DMS79 treated with DMSO at 0.1 percent for 48 hours (cell line): Measurements from ENCODE around the gene MICAL2.

Experiments
- DNase-seq: peaks from one replicate; lab custom pipeline; 2025; lab: John Stamatoyannopoulos, UW

The MICAL2 gene

DNA sequence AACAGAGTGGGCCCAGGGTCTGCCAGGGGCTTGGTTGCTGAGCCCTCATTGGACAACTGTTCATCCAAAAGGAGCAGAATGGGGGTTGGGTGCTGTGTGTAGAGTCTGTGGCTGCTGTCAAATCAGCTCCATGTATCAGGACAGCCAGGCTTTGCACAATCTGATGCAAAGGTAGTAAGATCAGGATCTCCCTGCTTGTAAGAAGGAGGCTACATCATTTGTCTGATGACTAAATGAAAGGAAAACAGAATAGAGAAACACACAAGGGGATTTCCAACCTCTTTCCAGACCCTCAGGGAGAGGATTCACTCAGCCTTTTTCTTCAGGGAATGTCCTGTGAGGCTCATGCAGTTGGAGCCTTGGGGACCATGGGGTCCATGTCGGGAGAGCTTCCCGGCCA, 7.2 kb downstream of the MICAL2 start:
- DNase-seq = no peak

DNA sequence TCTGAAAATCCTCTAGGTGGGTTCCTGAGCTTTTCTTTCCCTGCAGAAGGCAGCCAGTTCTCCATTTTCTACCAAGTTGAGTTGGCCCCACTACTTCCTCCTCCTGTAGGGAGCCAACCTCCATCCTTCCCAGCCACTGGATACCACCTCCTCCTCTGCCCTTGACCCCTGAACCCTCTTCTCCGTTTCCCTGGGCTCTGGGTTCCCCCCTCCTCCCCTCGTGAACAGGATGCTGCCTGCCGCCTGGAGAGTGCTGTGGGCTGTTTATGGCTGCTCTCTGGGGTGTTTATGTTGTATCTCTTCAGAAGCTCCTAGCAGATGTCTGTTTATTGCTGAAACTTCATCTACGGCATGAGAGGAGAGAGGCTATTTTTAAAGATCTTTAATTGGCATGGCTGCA, 8.6 kb downstream of the MICAL2 start:
- DNase-seq = peak; percentile 66

DNA sequence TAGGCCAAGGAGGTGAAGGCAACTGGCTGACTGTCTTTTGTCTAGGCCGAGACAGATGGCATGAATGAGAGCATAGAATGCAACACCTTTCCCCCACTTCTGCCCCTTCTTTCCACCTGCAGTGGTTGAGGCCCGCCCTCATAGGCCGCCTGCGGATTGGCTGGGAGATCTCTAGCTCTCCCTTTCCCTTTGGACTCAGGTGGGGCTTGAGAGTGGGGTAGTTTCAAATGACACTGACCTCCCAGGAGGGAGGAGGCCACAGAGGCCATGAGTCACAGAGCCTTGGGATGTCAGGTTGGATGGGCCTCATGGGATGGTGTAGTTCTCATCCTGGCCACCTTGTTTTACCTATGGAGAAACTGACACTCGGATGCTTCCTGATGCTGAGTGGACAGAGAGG, 9.1 kb downstream of the MICAL2 start:
- peak; percentile 66 for DNase-seq

DNA sequence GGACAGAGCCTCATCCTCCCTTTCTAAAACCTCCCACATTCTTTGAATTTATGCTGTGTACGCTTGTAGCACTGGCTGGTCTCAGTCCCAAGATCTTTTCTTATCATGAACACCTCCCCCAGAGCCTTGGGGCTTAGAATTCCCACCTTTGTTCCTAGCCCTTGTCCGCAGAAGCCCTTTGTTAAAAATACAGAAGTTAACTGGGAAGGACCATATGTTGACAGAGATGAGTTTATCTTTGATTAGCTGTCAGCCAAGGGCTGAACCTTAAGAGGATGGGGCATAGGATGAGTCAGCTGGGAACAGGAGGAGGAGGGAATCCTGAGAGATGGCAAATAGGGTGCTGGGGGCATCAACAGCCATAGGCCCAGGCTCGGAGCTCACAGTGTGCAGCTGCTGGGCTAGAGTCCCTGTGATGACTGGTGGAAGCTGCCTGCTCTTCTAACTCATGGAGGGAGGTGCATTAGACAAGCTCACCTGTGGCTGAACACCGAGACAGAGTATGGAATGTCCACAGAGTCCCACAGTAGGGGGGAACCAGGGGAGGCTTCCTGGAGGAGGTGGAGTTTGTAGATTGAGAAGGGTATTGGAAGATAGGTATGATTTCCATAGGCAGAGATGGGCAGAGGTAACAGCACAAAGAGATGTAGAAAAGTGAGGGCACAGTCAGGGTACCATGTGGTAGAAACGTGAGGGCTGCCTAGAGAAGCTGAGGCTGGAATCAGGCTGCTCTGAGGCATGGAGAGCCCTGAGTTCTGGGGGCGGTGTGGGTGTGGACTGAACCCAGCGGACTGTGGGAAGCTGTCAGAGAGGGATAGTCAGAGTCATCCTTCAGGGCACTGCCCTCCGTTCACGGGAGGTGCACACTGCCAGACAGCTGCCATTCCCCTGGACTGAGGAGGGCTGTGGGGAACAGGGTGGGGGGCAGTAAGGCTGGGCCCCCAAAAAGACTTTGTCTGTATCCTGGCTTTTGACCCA, 9.9 kb downstream of the MICAL2 start:
- DNase-seq = no peak

DNA sequence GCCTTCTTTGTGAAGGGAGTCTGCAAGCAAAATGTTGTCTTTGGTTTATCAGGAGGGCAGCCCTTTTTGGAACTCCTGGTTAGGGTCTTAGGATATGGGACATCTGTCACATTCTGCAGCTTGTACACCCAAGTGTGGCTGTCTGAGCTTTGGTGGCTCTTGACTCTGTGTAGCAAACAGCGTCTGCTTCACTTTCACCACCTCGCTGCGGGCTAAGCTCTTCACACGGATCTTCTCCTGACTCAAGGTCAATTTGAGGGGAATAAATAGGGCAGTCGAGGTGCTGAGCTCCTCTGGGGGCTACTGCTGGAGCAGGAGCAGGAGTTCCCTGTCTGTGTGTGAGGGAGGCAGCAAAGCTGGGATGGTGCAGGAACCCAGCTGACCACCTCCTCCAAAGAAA, 10.6 kb downstream of the MICAL2 start:
- no peak for DNase-seq

DNA sequence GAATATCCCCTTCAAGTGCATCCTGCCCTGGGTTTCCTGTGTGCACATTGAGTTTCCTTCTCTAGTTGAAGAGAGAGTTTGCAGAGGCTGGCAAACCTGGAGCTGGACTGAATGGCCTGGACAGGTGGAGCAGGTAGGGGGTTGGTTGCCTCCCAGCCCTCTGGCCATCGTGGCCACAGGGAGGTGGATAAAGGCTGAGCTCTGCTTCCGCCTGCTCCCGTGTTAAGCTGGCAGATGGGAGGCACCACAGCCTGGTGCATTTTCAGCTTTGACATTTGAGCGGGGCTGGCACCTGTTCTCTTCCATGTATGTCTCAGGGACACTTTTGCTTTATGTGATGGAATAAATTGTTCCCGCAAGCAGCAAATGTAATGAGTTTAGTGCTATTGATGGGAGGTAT, 11.1 kb downstream of the MICAL2 start:
- DNase-seq = no peak

DNA sequence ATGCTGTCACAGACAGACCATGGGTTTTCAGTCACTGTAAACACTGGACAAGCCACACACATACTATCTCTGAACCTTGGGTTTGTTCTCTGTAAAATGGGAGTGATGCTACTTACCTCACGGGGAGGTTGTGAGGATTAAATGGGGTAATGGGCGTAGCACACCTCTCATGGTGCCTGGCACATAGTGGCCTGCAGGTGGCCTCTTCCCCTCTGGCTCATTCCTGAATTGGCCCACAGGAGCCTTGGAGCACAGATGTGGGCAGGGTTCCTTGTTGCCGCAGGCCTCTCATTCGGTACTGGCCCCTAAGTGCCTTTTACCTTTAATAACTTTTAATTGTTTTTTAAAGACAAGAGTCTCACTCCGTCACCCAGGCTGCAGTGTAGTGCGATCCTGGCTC, 11.7 kb downstream of the MICAL2 start:
- DNase-seq = no peak

DNA sequence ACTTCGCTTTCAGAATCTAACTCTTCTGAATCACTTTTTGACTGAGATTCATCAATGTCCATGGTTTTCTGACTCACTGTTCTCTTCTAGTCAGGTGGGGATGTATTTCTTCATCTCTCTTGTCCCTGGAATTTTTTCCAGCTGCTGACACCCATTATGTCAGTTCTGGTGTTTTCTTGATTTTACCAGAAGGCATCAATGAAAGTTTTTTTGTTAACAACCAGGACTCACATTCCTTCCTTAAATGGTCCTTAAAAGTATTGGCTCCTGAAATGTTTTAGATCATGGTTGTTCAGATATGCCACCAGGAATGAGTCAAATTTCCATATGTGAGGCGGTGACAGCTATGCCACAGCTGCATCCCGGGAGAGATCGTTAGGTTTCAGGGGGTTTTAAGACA, 12.9 kb downstream of the MICAL2 start:
- DNase-seq = no peak

DNA sequence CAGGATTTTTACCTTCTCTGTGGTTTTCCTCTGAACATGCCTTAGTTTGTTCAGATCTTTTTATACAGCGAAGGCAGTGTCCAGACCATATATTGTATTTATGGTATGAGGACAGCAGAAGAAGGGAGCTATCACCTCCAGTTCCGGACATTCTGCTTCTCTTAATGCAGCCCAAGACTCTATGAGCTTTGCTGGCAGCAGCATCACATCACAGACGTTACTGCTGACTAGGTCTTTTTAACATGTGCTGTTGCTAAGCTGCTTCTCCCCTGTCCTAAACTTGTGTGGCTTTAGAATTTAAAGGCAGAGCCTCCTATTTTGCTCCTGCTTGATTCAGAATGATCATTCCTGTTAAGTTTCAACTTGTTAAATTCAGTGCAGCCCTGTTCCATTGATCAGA, 13.4 kb downstream of the MICAL2 start:
- DNase-seq = no peak

DNA sequence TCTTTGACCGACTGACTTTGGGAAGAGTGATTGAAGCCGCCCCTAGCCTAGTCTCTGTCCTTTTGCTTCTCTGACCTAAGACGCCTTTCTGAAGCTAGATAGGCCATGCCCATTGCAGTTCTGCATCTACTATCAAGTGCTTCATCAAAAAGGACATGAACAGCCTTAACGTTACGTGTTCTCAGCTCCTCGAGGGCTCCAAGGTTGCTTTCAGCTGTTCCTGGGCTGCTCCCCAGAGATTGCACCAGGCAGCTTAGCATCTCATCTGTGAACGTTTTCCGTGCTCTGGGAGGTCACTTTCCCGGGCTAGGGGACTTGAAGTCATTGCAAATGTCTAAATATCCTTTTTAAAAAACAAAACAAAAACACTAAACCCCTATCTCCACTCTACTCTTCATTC, 13.9 kb downstream of the MICAL2 start:
- no peak for DNase-seq

DNA sequence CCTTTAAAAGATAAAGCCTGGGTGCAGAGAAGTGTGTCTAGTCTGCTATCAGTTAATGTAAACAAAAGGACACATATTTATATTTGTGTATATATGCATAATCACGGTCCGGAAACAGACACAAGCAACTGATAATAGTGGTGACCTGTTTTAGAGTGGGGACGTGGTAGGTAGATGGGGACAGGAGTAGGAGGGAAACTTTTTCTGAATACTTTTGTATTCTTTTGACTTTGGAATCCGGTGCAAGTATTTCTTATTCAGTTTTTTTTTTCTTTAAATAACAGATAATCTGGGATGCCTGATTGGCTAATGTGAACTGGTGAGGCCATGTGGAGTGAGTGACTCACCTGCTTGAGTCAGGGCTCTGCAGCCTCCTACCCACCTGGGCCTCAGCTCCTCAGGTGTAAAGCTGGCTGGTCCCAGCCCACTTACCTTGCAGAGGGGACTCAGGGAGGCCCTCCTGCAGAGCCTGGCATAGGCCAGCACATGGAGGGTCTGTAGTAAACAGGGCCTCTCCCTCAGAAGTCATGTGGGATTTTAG, 15.3 kb downstream of the MICAL2 start:
- DNase-seq = no peak

DNA sequence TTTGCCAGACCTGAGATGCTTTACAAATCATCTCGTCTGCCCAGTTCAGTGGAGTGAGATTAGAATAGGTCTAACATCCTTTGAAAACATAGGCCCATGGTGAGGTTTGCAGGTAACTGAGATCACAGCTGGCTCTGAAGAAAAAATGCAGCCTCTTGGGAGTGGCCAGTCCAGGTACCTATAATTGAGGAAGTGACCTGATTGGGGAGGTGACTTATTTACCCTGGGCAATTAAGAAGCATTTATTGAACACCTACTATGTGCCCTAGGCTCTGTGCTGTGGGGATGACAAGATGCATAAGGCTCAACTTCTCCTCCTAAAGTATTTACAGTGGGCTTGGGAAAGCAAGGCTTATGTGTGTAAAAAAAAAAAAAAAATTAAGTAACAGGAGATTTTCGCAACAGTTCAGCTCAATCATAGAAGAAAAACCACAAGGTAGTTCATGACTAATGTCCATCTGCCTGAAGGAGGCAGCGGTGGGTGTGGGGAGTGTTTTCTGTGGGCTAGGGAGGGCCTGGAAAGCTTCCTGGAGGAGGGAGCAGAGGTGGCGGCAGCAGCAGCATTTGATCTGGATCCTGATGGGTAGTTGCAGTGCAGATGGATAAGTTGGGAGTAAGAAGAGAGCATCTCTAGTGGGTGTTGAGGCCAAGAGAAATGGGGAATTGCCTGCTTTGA, 16.1 kb downstream of the MICAL2 start:
- DNase-seq = no peak

DNA sequence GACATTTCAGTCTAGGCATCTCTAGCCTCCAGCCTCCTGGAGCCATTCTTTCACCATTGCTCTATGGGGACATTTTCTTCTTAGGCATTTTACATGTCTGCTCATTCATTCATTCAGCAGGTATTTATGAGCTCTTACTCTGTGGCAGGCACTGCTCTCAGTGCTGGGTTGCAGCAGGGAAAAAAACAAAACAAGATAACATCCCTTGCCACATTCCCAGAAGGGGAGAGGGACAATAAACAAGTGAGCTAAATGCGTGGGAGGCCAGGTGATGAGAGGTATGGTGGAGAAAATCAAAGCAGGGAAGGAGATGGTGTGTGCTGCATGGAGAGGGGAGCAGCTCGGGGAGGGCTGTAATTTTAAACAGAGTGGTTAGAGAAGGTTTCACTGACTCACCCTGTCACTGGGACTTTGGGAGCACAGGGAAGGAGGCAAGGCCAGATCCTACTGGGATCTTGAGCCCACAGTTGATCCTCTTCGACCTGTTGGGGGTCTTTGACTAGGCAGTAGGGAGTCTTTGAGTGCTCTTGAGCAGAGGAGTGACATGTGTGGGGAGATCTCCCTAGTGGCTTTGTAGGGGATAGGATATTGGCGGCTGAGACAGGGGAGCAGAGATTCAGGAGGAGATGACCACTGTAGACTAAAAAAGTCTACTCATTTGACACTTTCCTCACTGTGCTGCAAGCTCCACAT, 17.0 kb downstream of the MICAL2 start:
- DNase-seq = no peak

DNA sequence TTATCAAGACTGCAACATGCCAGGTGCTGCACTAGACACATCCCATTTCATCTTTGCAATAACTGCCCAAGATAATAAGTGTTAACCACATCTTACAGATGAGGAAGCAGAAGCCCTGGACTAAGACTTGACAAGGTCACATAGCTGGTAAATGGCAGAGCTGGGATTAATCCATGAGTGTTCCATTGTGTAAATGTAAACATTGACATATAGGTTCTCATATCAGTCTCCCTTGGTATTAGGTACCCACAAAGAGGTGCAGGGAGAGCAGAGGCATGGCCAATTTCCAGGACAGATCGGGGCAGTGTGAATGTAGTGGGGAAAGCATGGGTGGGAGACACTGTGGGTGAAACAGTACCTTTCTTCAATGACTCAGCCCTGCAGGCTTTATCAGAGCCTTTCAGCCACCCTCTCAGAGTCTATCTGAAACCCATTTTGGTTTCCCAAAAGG, 17.9 kb downstream of the MICAL2 start:
- DNase-seq = no peak

DNA sequence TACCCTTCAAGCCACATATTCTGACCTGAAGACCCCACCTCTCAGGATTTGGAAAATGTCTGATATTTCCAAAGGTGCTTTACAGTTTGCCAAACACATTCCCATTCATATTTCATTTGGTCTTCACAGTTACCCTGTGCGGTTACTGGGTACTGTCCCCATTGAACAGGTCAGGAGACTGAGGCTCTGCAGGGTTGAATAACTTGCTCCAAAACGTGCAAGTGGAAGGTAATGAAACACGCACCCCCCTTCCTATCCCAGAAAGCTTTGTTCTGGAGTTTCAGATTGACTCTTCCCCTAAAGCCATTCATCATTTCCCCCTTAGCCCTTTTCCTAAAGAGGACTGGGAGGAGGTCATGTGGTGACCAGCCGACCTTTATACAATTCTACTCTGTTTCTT, 18.8 kb downstream of the MICAL2 start:
- DNase-seq = no peak

DNA sequence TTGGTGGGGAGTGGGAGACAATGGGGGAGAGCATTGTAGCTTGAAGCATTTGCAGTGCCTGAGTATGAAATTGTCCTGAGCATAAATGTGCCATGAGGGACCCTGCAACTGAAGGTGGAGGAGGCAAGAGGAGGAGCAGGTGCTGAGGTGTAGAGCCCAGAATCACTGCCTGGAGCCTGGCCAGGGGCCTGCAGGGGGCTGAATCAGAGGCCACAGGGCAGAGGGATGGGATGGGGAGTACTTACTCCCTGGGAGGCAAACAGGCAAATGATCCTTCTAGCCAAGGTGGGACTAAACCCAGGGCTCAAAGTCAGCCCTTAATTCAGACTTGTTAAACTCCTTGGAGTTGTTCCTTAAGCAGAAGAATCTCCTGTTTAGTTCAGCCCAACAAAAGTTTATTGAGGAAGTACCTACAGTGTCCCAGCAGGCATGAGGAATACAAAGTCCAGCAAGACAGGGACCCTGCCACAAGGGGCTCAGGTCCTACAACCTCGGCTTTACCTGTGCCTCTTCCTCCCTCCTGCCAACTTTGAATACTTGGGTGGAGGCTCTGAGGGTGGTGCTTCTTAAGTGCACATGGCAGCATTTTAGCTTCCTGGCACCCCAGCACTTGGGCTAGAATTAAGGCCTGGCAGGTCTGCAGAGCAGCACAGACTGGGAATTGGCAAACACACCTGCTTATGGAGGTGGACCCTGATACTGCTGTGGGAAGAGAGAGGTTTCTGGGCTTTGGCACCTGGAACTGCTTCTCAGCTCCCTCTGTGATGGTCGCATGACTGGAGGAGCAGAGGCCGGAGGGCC, 20.0 kb downstream of the MICAL2 start:
- no peak for DNase-seq

DNA sequence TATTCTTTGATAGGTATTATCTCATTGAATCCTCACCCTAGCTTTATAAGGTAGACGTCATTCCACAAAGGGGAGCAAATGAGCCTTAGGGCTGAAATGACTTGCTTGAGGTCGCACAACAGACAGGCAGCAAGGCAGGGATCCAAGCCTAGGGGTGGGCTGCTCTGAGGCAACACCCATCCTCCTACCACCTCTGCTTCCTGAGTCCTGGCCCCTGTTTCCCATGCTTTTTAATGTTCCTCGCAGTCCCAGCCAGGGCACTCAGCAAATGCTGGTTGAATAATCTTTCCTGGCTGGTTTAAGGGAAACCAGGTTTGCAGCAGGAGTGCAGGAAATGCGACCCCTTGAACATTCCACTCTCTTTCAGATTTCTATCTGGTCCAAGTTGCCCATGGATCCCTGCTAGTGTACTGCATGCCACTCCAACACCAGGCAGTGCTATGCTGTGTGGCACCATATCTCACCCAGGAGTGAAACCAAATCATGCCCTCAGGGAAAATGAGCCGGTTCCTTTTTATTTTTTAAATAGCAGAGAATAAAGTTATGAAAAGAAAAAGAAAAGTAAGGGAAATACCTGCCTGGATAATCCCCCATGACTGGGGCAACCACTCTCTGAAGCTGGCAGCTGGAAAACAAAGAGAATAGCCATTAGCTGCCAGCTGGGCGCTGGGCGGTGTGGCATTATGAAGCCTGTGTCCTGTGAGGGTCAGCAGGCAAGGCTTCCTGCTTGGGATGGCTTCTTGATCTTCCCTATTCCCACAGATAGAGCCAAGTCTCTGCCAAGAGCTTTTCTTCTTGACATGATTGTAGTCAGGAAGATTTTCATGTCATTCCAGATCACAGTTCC, 21.8 kb downstream of the MICAL2 start:
- no peak for DNase-seq

DNA sequence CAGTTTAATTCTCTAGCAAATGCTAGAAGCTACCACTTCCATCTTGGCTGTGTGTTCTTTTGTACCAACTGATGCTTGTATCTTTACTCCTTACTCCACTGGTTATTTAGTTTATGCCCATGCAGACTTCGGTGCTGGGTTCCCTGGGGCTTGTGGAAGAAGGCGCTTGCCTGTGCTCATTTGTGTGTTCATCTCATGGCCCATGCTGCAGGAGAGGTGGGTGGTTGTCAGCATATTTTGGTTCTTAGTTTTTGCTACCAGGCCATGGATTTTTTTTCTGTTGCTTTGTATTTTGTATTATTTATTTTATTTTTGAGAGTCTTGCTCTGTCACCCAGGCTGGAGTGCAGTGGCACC, 22.4 kb downstream of the MICAL2 start:
- DNase-seq = no peak

DNA sequence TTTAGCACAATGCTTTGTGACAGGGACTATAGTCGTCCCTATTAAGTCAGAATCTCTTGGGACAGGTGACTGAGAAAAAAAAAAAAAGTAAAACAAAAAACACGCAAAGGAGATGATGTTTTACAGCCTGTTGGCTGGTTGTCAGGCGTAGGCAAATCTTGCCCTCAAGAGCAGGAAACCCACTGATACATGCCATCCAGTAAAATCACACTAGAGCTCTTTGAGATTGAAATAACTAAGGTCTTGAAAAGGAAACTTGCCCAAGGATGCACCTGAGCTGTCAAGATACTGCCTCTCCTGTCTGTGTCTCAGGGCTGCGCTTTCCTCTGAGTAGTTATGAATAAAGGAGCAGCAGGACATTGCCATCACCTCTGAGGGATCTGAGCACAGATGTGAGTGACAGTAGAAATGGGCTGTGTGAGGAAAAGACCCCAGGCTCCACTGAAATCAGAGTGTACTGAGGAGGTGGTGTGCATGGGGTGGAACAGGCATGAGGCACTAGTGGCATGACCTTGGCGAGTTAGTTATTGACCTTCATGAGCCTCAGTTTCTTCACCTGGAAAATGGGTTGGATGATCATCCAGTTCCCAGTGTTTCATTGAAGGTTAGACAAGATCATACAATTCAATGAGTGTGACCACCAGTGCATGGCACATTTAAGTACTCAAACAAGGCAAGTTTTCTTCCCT, 23.3 kb downstream of the MICAL2 start:
- DNase-seq = no peak

DNA sequence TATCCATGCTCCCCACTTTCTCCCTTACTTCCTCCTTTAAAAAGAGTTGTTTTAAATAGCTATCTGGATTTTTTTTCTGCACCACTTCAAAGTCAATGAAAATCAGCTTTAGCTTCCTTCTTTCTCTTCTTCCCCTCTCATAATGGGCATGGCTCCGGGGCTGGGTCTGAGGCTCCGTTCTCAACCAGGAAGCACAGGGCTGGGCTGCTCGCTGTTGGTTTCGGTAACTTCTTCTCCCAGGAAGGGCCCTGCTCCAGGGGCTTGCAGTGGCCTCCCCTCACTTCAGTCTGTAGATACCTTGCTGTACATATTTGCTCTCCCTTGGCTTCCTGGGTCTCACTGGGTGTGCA, 23.8 kb downstream of the MICAL2 start:
- no peak for DNase-seq
